Lung microvascular endothelial cell (primary cell): Measurements from ENCODE around the gene ZDHHC11. TPM values are rescaled to one million over a fixed set of nuclear protein-coding genes. Genes with fewer than 3 reads are reported as not detected.
A peak's percentile ranks its signal among the peaks of the same experiment; 100 is the strongest.
"Not testable (repeated sequence)": the region's sequence is repeated elsewhere in the genome, so short reads cannot be mapped to it uniquely, and the experiment has no call there.

Experiments used
- DNase-seq, 2 donors: peaks; one replicate each; pipeline versions ENCODE4 v3.0.0 to v3.0.0-alpha.2; 2010; ENCODE audit warnings: low read depth in 2 of 2
- total RNA-seq: library from RNA; depleted of rRNA; stranded (reverse); fragments of >200 nt; gene quantifications from 2 replicates; pipeline ENCODE4 v1.2.1, GENCODE V29; 2014

ZDHHC11 gene
- total RNA-seq, 1 donor from 2014 or later: 0.60 TPM

DNA sequence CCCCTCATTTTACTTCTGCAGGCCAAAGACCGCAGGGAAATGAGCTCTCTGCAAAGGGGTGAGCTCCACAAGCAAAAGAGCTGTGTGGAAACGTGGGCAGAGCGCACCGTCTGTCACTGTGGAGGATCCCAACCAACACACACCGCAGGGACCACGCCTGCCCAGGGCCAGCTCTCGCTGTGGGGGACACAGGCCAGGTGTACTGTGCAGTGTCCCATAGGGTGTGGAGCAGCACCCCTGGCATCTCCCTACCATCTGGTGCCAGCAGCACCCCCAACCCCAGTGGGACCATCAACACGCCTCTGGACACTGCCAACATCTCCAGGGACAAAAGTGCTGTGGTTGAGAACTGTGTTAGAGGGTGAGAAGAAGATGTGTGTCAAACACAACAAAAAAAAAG lies 27.9 kb upstream of the ZDHHC11 start:
- DNase-seq: not testable (repeated sequence)

DNA sequence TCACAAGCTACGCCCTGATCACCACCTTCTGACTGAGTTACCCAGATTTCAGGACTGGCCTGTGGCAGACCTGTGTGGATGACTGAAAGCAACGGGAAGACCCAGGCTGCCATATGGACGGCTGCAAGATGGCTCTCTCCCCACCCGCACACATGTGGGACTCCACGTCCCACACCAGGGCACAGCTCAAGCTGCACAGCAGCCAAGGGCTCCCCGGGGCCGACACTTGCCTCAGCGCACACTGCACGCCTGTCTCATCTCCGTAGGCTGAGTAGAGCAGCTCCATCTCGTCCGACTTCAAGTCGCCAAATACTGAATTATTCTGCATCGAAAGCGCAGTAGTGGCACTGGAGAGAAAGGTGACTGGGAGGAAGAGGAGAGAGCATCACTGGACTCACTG lies 27.3 kb upstream of the ZDHHC11 start:
- DNase-seq: no peak

DNA sequence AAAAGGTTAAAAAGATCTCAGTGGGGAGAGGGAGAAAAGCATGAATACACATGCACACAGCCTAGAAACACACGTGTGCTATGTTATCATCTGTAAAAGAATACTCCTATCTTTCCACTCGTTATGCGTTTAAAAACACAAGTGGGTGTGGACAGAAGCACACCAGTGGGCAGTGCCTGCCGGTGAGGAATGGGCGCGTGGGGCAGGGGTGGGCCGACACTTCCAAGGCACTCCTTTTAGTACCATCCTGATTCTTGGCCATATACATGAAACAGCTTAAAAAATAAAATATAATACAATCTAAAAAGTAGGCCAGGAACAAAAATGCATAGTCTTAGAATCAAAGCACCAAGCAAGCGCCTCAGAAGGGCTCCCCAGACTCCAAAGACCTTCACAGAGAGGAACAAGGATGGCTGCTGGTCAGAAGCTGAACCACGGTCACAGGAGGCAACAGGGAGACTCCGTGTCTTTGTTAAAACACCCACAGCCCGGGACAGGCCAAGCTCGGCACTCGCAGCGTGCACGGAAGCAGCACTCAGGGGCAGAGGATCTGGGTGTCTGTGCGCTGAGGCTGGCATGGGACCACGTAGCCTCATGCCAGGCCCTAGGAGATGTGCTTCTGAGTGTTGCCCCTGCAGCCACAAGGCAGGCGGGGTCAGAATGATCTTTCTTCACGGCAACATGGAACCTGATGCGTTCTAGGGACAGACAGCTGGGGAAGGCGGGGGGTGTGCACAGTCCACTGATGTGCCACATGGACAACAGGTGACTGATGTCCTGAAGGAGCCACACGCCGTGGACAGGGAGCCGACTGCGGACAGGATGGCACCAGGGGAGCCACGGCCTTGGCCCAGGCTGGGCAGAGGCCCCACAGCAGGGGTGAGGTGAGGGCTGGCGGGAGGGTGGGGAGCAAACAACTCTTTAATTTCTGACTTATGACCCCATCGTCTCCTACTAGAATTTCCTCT lies 25.9 kb upstream of the ZDHHC11 start:
- DNase-seq: no peak

DNA sequence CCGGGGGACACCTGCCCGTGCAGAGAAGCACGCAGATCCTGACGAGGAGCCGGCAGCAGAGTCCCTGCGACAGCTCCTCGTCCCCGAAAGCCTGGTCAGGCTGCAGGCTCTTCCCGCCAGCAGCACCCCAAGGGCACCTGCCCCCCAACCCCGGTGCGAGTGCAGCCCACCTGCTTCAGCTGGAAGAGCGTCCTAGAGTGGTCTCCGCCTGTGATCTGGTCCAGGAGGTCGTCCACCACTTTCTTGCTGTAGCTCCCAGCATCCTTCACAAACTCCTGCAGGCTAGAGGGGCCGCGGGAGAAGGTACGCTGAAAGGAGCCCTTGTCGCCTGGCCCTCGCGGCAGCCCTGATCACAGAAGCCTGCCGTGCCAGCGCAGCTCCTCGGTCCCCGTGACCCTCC lies 25.1 kb upstream of the ZDHHC11 start:
- no peak for DNase-seq

DNA sequence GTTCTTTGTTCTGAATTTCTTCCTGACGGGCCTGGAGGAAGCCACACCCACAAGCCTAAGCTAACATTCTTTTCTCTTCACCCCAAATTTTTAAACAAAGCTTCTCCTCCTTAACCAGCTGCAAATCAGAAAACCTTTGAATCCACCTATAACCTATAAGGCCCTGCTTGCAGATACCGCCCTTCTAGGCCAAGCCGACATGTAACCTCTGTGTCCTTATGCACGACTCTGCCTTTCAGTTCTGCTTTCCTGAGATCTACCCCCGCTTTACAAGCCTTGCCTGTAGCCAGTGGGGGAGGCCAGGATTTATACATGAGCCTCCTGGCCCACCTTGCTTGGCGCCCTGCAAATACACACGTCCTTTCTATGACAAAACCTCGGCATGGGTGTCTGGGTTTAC lies 22.5 kb upstream of the ZDHHC11 start:
- no peak for DNase-seq

DNA sequence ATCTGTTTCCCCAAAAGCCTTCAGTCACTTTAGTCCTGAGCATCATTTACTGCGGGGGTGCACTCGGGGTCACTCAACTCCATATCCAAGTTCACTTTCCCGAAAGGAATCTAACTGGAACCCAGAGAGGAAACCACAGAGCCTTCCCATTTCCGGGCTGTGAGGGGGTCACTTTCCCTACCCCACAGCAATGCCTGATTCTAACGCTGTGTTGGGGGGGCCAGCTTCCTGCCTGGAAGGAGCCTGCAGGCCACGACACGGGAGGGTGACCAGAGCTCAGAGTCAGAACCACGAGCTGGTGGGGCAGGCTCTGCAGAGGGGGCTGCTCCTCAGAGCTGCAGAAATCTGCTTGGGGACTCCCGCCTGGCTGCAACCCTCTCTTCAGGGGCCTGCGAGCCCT lies 21.5 kb upstream of the ZDHHC11 start:
- DNase-seq: peak; percentile 21 to 51

DNA sequence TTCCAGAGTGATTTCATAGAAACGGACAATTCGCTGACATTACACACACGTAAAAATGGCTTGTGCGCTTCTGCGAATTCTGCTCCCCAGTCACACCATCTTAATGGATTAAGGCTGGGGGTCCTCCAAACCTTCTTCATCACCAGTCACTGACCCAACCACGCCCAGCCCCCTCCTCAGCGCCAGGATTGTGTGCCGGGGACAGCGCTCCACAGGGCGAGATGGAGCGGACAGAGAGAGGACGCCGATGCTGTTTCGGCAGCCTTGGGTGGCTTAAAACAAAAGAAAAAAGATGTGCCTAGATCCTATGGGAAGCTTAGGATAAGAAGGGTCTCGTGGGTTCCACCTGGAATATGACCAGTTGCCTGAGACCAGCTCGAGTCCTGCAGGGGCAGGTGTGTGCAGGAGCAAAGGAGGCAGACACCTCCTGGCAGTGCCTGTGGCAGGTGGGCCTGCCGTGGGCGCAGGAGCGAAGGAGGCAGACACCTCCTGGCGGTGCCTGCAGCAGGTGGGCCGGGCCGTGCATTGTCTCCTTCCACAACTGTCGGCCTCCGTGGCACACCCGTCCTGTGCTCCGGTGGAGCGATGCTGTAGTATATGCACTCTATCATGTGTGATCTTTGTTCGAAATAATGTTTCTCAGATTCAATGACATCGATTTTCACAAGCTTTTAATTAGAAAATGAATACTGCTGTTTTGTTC lies 21.0 kb upstream of the ZDHHC11 start:
- no peak for DNase-seq

DNA sequence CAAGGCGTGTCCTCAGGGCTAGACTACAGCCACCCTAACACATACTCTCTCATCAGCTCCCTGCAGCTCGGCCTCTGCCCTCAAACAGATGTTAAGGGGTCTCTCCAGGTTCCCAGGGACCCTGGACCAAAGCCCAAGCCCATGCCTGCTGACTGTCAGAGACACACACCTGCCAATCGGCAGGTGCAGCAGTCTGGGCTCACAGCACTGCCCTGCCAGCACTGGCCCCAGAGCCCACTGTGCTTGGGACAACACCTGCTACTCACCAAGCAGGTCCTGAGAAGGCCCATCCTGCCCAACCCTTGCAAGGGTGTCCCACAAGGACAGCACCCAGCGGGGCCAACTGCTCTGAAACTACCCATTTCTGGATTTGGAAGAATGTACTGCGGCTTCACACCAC lies 20.2 kb upstream of the ZDHHC11 start:
- DNase-seq: no peak

DNA sequence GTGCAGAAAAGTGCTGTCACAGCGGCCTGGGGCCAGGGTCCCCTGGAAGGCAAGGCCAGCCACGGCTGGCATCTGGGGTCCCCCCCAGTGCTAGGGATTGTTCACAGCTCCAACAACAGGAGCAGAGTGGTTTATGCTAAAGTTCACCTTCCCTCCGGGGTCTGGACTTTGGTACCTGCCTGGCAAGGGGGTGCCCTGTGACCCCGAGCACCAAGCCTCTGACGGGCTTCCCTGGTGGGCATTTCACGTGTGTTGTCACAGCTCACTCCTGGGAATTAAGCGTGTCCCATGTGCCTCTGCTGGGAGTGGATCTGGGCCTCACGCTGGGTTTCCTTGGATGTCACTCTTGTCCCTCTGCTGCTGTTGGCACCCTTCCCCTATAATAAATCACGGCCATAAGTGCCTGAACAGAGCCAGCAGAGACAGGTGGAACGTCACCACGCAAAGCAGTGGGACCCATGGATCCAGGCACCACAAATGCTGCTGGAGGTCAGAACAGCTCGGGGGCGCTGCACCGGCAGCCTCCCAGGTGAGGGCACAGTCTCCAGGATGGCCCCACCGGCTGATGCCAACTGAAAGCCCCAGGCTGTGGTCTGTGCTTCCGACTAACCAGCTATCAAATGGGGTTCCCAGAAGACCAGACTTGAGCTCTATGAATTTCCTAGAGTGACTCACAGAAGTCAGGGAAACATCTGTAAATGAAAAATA lies 17.8 kb upstream of the ZDHHC11 start:
- no peak for DNase-seq

DNA sequence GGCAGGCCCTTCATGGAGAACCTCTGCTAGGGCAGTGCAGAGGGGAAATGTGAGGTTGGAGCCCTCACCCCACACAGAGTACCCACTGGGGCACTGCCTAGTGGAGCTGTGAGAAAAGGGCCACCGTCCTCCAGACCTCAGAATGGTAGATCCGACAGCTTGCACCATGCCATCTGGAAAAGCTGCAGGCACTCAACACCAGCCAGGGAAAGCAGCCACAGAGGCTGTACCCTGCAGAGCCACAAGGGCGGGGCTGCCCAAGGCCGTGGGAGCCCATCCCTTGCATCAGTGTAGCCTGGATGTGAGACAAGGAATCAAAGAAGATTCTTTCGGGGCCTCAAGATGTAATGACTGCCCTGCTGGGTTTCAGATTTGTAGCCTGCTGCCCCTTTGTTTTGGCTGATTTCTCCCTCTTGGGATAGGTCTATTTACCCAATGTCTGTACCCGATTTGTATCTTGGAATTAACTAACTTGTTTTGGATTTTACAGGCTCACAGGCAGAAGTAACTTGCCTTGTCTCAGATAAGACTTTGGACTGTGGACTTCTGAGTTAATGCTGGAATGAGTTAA lies 16.6 kb upstream of the ZDHHC11 start:
- no peak for DNase-seq

DNA sequence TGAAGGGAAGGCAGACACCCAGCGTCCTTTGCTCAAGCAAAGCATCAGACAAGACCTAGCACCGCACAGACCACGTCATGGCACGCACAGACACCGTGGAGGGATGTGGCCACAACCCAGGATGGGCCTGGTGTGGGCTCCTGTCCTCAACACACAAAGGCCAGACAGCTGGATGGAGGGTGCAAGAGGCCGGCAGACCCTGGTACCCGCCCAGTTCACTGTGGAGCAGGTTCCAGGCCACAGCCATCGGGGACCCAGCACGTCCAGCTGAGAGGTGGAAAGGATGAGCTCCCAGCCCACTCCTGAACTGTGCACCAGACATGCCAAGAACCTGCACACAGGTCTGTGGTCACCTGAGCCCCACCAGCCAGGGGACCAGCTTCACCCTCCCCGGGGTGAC lies 15.0 kb upstream of the ZDHHC11 start:
- DNase-seq: no peak

DNA sequence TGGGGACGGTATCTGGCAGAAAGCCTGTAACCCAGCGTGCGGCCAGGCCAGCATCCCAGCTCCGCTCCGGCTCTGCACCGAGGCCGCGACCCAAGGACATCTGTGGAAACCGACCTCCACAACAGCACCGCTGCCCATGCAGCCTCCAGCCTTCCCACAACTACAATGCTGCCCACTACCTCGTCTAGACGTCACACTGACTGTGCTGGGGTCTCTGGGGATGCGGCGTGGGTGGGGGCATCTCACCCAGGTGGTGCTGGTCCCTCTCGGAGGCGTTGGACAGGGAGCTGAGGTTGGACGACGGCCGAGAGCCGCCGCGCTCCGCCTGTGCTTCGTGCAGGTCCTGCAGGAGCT lies 14.4 kb upstream of the ZDHHC11 start:
- no peak for DNase-seq

DNA sequence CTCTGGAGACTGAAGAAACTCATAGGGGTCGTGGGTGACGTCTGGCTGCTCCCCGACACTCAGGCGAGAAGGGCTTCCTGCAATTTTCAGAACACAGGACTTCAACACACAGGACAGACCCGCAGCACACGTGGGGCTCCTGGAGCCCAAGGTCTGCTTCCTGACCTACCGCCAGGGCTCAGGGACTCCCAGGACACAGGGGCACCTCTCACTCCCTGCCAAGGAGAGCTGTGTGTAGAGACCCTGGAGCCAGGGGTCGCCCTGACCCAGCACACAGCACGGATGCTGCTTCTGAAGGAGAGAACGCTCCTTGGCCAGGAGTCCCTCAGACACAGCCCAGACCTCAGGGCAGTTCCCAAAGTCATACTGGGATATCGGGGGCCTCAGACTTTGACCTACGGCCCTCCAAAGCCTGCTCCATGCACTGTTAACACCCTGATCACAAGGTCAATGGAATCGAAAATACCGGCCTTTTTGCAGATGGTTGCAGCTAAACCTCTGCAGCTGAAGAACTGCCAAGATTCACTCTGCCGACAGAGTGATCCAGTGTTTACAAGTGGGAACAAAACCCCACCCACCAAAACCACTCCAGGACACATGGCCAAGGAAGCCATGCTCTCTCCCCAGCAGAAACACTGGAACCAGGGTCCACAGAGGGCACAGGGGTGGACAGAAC lies 13.8 kb upstream of the ZDHHC11 start:
- no peak for DNase-seq

DNA sequence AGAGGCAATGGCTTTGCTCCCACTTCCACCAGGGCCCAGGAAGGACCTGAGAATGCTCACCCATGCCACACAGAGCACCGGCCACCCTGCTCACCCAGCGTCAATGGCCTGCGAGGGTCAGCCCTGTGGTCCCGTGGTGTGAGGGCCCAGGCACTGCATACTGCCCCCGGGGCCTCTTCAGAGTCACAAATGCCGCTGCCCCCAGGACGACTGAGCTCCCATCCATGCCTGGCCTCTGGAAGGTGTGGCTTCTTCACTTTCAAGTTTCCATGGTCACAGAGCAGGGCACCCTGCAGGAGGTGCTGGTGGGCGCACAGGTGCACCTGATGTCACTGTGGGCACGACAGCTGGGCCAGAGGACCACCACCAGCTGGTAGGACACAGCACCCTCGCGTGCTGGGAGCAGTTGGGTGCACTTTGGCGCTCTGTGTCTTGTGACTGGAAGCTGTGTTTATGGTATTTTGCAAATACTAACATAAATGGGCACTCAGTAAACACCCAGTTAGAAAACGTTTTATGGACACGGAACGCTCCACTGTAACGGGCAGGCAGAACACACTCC lies 12.5 kb upstream of the ZDHHC11 start:
- DNase-seq: no peak

DNA sequence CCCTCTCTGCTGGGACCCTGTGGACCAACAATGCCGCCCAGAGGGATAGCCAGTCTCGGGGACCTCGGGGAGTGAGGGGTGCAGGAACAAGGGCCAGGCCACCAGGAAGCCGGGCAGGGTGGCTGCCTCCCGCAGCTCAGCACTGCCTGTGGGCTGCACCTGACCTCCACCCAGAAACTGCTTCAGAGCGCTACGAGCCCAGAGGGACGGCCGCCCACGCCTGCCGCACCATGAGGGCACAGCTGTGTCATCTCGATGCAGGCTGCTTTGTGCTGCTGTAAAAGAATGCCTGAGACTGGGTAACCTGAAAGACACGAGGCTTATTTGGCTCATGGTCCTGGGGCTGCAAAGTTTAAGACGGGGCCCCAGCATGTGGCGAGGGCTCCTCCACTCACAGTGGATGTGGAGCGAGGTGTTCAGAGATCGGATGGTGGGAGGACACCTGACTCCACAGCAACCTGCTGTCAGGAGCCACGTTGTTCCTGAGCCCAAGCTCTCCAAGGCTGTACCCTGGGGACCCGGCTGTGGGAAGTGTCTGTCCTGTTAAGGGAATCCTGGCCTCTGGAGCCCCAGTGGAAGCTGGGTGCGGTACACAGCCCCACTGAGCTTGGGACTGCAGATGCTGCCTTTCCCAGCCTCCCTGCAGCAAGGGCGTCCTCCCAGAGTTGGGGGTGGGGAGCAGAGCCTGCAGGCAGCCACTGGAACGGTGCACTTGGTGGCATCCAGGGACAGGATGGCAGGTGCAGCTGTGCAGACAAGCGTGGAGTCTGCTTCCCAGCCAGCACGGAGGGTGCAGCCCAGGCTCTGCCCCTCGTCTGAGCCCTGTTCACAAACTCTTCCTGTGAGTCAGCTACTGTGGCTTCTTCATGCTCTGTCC lies 11.8 kb upstream of the ZDHHC11 start:
- peak in 1 of 2 donors; percentile 52 for DNase-seq

DNA sequence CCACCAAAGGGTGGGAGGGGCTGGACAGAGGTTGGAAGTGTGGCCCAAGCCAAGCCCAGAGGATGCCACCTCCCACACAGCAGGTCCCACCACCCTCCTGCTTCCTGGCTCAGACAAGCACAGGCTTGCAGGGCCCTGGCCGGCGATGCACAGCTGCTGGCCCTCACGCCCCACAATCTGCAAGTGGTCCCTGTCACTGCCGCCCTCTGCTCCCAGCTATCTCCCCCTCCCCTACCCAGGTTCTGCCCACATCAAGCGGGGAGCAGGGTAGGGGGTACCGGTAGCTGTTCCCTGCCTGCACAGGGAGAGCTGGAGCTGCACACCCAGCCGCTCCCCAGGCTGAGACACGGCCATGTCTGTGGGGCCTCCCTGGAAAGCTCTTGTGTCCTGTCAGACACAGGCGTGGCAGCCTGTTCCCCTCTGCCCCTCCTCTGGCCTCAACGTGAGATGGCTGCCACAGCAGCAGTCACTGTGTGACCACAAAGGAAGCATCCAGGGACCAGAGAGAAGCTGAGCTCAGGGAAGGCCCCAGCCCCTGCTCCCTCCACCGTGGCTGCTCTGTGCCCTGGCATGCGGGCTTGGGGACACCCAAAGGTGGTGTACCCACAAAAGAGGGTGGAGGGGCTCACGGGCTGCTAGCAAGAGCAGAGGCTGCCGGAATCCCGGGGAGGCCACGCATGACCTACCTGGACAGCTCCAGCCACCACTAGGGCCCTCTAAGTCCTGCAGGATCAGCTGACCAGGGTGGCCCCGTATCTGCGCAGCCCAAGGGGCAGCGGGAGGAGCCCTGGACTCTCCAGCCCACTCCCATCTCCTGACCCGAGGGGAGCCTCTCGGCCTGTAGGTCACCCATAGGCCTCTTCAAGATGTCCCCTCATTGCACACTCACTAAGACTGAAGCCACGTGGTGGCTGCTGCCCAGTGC lies 10.9 kb upstream of the ZDHHC11 start:
- no peak for DNase-seq

DNA sequence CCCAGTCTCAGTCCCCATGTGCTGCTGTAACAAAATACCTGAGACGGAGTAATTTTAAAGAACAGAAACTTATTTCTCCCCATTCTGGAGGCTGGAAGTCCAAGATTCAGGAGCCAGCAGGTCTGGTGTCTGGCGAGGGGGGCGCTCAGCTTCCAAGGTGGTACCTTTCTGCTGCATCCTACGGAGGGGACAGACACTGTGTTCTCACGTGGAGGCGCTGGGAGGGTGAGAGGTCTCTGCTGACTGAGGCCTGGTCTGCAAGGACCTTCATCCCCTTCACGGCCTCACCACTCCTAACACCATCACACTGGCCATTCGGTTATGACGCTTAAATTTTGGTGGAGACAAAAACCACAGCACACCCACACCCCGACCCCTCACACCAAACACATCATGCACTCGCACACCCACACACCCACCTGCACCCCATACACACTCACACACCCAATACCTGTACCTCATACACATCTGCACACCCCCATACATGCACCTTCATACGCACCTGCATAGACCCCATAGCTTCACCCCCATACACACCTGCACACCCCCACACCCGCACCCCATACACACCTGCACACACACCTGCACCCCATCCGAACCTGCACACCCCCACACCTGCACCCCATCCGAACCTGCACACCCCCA lies 9.8 kb upstream of the ZDHHC11 start:
- DNase-seq: no peak

DNA sequence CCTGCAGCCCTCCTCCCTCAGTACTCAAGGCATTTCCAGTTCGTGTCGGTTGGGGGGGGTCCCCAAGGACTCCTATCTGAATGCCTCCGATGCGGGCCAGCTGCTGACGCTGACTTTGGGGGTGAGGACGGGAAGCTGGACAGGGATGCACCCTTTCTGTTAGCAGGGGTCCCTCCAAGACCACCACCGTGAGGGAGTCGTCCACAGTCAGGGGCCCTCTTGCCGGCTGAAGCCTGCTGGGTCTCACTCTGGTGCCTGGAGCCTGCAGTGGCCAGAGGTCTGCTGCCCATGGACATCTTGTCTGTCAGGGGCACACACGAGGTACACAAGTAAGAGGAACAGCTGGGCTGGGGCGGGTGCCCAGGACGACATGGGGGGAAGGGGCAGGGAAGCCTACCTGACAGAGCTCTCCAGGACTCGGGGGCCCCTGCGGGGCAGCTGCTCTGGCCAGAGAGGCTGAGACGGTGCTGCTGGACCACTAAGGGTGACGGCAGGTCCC lies 9.1 kb upstream of the ZDHHC11 start:
- DNase-seq: no peak
